ENCODE results near the gene CMC4. TPM values are rescaled to one million over a fixed set of nuclear protein-coding genes. Genes with fewer than 3 reads are reported as not detected.

Gene CMC4
- total RNA-seq: 9.6 and 10.3 TPM in 2 replicates
- polyA plus RNA-seq: 8.1 and 8.4 TPM in 2 replicates
- polyA plus RNA-seq (2012): 6.6 and 8.0 TPM in 2 replicates
- polyA minus RNA-seq (ENCODE audit: low replicate concordance): 1.0 and 3.0 TPM in 2 replicates

GRCh38 chrX:155070975-155071693, at the start of gene CMC4, which contains the start of the genes BRCC3 and MTCP1:
TSS of gene CMC4 (minus strand) at chrX:155071136. CDS start at chrX:155064023, 7,113 bp downstream.
TSS of gene BRCC3 (plus strand) at chrX:155071508. CDS start at chrX:155071528, 20 bp downstream.
TSS of gene MTCP1 (minus strand) at chrX:155071136. CDS start at chrX:155066010, 5,126 bp downstream.
- DNase-seq (ENCODE audit: low read depth in 2 of 2): peak; percentile 75 to 80
- Histone ChIP-seq H3K4me2 (ENCODE audit: extremely low read depth, insufficient read depth, low read length) (peak within 1 kb of the TSS; percentile 72), H3K4me1 (ENCODE audit: control insufficient read depth, extremely low read depth, insufficient read depth, low read length) (peaks cover 2% of the 10 kb centered on the region), H4K20me1 (ENCODE audit: control insufficient read depth, extremely low read depth, insufficient read depth, low read length) (no peaks in the 10 kb centered on the region), H3K27me3 (ENCODE audit: control insufficient read depth, insufficient read depth, low read length) (no peaks in the 10 kb centered on the region), H3K9ac (ENCODE audit: insufficient read depth, low read length) (peak within 1 kb of the TSS; percentile 78), H3K36me3 (ENCODE audit: control insufficient read depth, insufficient read depth, low read length) (peaks cover 7% of the 10 kb centered on the region), H3K79me2 (ENCODE audit: control insufficient read depth, insufficient read depth, low read length) (peaks cover 19% of the 10 kb centered on the region), H3K4me3 (replicated peaks in 1 of 4; ENCODE audit: control extremely low read depth in 1 of 4, insufficient read depth in 1 of 4, low read depth in 3 of 4, low read length in 4 of 4) (peak within 1 kb of the TSS; percentile 71 to 87 (median 76)), H3K9me3 (ENCODE audit: control insufficient read depth, insufficient read depth, low read depth, low read length) (no peaks in the 10 kb centered on the region), H3K27ac (ENCODE audit: insufficient read depth, low read length) (peak within 1 kb of the TSS; percentile 80), H2AFZ (ENCODE audit: low read length) (peak within 1 kb of the TSS; percentile 81)
- TF ChIP-seq, protein P1, sequence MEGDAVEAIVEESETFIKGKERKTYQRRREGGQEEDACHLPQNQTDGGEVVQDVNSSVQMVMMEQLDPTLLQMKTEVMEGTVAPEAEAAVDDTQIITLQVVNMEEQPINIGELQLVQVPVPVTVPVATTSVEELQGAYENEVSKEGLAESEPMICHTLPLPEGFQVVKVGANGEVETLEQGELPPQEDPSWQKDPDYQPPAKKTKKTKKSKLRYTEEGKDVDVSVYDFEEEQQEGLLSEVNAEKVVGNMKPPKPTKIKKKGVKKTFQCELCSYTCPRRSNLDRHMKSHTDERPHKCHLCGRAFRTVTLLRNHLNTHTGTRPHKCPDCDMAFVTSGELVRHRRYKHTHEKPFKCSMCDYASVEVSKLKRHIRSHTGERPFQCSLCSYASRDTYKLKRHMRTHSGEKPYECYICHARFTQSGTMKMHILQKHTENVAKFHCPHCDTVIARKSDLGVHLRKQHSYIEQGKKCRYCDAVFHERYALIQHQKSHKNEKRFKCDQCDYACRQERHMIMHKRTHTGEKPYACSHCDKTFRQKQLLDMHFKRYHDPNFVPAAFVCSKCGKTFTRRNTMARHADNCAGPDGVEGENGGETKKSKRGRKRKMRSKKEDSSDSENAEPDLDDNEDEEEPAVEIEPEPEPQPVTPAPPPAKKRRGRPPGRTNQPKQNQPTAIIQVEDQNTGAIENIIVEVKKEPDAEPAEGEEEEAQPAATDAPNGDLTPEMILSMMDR (conservative IDR thresholded peaks at IDR 0.05 in 1 of 2, IDR thresholded peaks at IDR 0.05 in 1 of 2; ENCODE audit: low read depth in 1 of 2, low read length in 2 of 2): no peak
- TF ChIP-seq EZH2 (IDR thresholded peaks at IDR 0.05; ENCODE audit: low read length, missing control alignments): no peak

GRCh38 chrX:155115174-155115819, 44.4 kb upstream of the CMC4 start:
- Histone ChIP-seq H3K4me1 (ENCODE audit: control insufficient read depth, extremely low read depth, insufficient read depth, low read length) (no peaks in the 10 kb centered on the region), H3K9me3 (ENCODE audit: control insufficient read depth, insufficient read depth, low read depth, low read length) (no peaks in the 10 kb centered on the region), H3K4me2 (ENCODE audit: extremely low read depth, insufficient read depth, low read length) (no peak overlapping the region), H3K36me3 (ENCODE audit: control insufficient read depth, insufficient read depth, low read length) (no peaks in the 10 kb centered on the region), H3K79me2 (ENCODE audit: control insufficient read depth, insufficient read depth, low read length) (no peaks in the 10 kb centered on the region), H4K20me1 (ENCODE audit: control insufficient read depth, extremely low read depth, insufficient read depth, low read length) (no peaks in the 10 kb centered on the region), H3K27ac (ENCODE audit: insufficient read depth, low read length) (no peak overlapping the region), H3K9ac (ENCODE audit: insufficient read depth, low read length) (no peak overlapping the region), H3K4me3 (replicated peaks in 1 of 4; ENCODE audit: control extremely low read depth in 1 of 4, insufficient read depth in 1 of 4, low read depth in 3 of 4, low read length in 4 of 4) (no peak overlapping the region), H2AFZ (ENCODE audit: low read length) (no peak overlapping the region), H3K27me3 (ENCODE audit: control insufficient read depth, insufficient read depth, low read length) (no peaks in the 10 kb centered on the region)
- no peak for DNase-seq (ENCODE audit: low read depth in 2 of 2)
- TF ChIP-seq EZH2 (IDR thresholded peaks at IDR 0.05; ENCODE audit: low read length, missing control alignments): no peak
- TF ChIP-seq, protein P1 (conservative IDR thresholded peaks at IDR 0.05 in 1 of 2, IDR thresholded peaks at IDR 0.05 in 1 of 2; ENCODE audit: low read depth in 1 of 2, low read length in 2 of 2): no peak

DNA sequence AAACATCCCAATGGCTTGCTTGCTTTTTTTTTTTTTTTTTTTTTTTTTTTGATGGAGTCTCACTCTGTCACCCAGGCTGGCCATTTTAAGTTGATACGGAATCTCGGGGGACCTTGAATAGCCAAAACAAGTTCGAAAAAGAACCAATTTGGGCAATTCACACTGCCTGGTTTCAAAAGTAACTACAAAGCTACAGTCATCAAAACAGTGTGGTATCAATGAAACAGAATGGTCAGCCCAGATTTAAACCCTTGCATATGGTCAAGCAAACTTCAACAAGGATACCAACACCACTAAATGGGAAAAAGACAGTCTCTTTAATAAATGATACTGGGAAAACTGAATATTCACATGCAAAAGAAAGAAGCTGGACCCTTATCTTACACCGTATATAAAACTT, 42.2 kb upstream of the CMC4 start:
- DNase-seq (ENCODE audit: low read depth in 2 of 2): no peak
- Histone ChIP-seq H3K9ac (ENCODE audit: insufficient read depth, low read length) (no peak overlapping the region), H3K36me3 (ENCODE audit: control insufficient read depth, insufficient read depth, low read length) (no peaks in the 10 kb centered on the region), H3K4me2 (ENCODE audit: extremely low read depth, insufficient read depth, low read length) (no peak overlapping the region), H2AFZ (ENCODE audit: low read length) (no peak overlapping the region), H3K9me3 (ENCODE audit: control insufficient read depth, insufficient read depth, low read depth, low read length) (no peaks in the 10 kb centered on the region), H3K4me1 (ENCODE audit: control insufficient read depth, extremely low read depth, insufficient read depth, low read length) (no peaks in the 10 kb centered on the region), H3K27me3 (ENCODE audit: control insufficient read depth, insufficient read depth, low read length) (no peaks in the 10 kb centered on the region), H3K27ac (ENCODE audit: insufficient read depth, low read length) (no peak overlapping the region), H3K79me2 (ENCODE audit: control insufficient read depth, insufficient read depth, low read length) (no peaks in the 10 kb centered on the region), H4K20me1 (ENCODE audit: control insufficient read depth, extremely low read depth, insufficient read depth, low read length) (no peaks in the 10 kb centered on the region), H3K4me3 (replicated peaks in 1 of 4; ENCODE audit: control extremely low read depth in 1 of 4, insufficient read depth in 1 of 4, low read depth in 3 of 4, low read length in 4 of 4) (no peak overlapping the region)
- TF ChIP-seq EZH2 (IDR thresholded peaks at IDR 0.05; ENCODE audit: low read length, missing control alignments): no peak
- TF ChIP-seq, protein P1 (conservative IDR thresholded peaks at IDR 0.05 in 1 of 2, IDR thresholded peaks at IDR 0.05 in 1 of 2; ENCODE audit: low read depth in 1 of 2, low read length in 2 of 2): no peak
